NT2/D1 (cell line): ENCODE data around the gene MAT2A.

Experiments used
- SUZ12 ChIP-seq: IDR thresholded peaks from 2 replicates; pipeline ENCODE4 v1.6.1; 2011; ENCODE audit not compliant: insufficient read length, insufficient read depth; ENCODE audit errors: extremely low read depth
- YY1 ChIP-seq: IDR thresholded peaks from 2 replicates; pipeline ENCODE4 v1.6.1; 2011; ENCODE audit not compliant: insufficient read length, insufficient read depth
- ZNF274 ChIP-seq: IDR thresholded peaks from 2 replicates; pipeline ENCODE4 v1.6.1; 2011; ENCODE audit warnings: mild to moderate bottlenecking, low read depth, low read length

GRCh38 chr2:85496436-85496835, 42.5 kb upstream of the MAT2A start:
- TF ChIP-seq YY1 = no peak
- no peak for TF ChIP-seq SUZ12
- TF ChIP-seq ZNF274 = no peak
